Measurements from ENCODE around the gene ABR.

ABR gene

DNA sequence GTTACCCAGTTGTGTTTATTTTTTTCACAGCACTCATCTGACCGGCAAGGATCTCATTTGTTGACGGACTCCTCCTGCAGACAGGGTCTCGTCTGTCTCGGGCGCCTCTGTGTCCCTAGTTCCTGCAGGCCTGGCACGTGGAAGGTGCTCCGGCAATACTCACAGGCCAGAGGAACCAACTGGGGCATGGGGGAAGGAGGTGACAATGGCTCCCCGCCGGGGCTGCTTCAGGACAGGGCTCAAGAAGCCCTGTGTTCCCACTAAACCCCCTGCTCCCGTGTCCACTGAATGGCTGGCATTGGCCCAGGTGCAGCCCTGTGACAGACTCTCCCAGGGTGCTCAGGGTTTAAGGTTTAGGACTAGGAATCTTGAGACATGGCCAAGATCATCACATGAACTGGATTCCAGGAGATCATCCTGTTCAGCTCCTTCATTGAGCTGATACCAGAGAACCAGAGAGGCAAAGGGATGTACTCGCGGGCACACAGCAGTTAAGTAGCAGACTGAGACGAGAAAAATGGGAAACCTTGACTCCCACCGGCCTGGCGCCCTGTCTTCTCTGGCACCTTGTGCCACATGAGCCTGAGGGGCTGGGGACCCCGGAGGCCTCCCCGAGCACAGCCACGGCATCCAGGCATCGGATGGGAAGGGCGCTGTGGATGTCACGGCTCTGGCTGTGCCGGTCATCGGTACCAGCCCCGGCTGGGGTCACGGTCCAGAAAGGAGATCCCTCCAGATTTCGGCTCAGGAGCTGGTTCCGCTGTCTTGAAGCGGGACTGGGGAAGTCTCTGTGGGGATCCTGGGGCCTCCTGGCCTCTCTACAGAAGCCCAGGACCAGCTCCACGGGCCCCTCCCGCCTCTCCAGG is 153.8 kb downstream of the ABR start:
- DNase-seq: no peak

DNA sequence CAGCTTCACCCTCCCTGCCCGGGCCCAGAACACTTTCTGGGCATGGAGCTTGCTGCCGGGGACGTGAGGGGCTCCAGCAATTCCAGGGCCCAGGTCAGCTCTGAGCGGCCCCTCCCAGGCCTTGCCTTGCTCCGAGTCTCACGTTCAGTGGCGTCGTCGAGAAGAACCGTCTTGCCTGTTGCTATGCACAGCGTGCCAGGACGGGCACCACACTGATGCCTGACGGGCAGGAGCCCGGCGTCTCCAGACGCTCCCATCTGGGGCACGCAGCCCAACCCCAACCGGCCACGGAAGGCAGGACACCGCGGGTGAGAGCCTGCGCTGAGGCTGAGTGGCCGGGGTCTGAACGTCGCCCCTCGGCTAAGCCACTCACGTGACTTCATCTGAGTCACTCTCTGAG is 155.7 kb downstream of the ABR start:
- no peak for DNase-seq

DNA sequence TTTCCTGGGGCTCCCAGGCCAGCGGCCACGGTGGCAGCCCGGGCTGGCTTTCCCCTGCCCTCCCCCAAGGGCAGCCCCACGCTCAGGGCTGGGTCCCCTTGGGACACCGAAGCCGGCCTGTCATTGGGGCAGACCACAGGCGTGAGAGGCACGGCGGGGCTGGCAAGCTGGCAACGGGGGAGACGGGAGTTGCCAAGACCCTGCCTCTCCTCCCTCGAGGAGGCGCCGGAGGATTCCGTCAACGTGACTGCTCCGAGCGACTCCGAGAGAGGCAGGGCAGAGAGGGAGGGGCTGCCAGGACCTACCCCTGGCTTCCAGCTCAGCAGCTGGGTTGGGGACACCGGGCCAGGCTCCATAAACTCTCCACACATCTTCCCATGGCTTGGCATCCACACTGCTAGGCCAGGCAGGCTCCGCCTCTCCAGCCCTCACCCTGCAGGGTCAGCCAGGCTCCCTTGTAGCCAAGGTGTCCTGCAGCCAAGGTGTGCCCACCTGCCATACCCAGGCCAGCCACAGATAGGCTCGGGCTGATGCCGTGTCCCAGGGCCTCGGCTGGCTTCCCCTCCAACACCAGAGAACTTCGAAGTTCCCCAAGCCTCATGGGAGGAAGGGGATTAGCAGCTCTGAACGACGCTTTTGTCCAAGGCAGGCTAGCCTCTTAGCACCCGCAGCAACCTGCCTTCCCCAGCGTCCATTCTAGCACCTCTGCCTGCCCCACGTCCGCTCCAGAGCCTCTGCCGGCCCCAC is 157.3 kb downstream of the ABR start:
- no peak for DNase-seq

DNA sequence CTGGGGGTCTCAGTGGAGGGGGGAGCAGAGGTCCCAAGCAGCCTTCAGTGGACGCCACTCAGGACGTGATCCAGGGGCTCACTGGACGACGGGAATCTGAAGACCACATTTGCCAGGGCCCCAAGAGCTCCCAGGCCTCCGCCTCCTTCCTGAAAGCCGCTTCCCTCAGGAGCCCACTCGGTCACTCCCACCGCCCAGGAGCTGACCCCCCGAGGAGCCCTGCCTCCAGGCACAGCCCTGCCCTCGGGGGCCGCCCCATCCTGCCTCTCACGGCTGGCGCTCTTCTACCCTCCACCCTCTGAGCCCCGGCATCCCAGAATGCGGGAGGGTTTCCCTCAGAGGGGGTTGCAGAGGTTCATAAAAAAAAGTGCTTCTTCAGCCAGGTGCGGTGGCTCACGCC is 158.6 kb downstream of the ABR start:
- no peak for DNase-seq

DNA sequence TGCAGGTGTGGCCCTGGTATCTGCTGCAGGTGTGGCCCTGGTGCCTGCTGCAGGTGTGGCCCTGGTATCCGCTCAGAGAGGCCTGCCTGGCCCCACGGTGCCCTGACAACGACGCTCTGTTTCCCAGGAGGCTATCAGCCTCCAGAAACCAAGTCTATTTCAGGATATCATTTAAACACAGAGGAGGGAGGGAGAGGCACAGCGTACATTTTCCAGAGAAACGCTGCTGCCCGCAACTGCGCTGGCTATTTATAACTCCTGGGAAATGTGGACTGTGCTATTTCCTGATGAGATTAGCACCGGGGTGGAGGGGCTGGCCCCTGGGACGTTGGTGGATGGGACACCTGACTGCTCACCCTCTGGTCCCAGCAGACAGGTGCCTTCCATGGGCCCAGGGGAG is 160.3 kb downstream of the ABR start:
- DNase-seq: no peak

DNA sequence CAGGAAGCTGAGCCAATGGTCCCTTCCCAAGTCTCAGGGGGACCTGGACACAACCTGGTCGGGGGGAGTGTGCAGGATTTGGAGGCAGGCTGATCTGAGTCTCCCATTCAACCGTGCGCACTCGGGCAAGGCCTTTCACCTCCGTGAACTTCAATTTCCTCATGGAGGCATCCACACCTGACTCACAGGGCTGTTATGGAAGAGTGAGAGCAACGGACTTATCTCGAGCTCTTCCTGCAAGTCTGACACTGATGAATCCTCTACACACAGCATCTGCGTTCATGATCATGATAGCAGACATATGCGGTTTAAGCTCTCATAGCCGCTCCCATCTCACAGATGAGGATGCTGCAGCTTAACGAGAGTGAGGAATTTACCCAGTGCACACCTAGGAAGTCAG is 161.2 kb downstream of the ABR start:
- DNase-seq: no peak

DNA sequence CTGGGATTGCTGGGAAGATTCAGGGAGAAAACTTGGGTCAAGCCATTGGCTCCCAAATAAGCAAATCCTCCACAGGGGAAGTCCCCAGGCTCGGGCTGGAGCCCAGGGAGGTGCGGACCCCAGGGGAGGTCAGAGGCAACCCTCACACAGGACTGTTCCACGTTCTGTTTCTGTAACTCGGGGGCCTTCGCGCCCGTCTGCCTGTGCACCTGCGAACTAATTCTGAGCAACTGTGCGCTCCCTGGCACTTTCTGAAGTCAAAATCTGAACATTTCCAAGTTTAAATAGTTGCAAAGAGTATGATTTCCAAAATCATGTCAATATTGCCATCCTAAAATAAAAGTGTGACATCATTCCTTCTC is 166.1 kb downstream of the ABR start:
- DNase-seq: no peak

DNA sequence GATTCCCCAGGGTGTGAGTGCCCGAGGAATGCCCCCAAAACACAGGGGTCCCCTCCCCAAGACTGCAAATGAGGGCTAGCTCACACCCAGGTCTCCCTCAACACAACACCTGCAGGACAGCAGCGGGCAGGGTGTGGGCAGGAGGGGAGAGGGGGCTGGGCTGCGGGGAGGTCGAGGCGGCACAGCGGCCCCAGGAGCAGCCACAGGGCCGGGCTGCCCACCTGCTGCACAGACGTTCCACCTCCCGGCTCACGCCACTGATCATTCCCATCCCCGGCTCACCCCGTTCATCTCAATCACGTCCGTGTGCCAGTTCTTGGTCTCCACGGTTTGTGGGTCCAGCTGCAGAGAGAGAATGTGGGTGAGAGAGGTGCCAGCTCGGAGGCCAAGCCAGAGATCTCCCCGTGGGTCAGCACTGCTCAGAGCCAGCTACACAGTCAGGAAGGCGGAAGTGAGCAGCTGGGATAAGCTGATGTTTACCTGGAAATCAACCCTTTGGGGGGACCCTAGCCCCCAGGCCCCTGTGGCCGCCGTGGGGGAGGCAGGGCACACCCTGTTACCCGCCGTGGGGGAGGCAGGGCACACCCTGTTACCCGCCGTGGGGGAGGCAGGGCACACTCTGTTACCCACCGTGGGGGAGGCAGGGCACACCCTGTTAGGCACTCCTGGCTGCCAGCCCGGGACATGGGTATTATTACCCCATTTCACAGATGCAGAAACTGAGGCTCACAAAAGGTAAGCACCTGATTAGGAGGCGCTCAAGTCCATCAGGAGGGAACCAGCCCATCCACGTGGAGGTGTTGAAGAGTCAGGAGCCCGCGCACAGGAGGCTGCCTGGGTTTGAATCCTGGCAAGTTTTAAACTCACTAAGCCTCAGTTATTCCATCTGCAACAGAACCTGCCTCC is 166.7 kb downstream of the ABR start:
- no peak for DNase-seq

DNA sequence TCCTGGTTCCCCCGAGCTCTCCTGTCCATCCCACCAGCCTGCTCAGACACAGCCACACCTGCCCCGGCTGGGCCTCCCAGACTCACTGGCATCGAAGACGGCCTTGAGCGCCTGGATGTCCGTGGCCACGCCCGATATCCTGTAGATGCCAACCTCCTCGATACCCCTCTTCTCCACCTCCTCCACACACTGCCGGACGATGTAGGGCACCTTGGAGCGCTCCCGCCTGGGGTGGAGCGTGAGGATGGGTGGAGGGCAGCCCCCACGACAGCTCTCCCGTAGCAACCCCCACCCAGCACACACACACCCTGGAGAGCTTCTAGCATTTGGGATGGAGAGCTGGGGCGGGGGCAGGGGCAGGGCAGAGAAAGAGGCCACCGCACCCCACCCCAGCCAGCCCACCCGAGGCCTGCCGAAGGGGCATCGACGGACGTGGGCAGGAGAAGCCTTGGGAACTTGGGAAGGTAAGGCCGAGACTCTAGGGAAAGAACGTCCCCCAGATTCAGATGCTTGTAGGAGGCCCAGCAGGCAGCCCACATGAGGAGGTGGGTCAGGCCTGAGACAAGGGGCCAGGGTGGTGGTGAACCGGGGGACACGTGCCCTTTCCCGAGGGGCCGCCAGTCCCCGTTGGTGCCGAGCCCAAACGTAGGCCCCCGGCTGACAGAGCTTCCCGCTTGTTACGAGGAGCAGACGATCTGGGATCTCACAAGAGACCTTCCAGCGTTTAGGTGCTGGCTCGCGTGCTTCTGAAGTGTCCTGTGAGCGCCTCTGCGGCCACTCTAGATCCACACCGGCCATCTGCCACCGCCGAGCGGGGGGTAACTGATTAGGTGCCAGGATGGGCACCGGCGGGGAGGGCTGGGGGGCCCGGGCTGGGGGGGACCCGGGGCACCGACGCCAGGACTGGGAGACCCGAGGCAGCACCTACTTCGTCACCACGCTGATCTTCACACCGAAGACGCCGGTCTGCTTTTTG is 167.7 kb downstream of the ABR start:
- DNase-seq: no peak

DNA sequence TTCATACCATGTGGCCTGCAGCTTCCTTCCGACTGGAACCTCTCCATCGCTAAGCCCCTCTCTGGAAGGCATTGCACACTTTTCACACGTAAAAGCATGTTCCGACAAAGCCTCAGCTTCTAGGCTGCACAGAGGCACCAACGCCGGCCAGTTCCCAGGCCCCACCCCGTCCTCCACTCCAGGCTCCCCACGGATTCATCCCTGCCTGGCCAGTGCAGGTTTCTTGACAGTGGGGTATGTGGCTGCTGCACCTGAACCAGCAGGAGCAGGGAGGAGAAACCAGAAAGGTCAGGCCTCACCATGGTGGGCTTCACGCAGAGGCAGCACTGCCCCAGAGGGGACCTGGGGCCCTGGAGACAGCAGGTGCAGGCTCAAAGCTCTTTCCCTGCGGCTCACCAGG is 168.6 kb downstream of the ABR start:
- no peak for DNase-seq

DNA sequence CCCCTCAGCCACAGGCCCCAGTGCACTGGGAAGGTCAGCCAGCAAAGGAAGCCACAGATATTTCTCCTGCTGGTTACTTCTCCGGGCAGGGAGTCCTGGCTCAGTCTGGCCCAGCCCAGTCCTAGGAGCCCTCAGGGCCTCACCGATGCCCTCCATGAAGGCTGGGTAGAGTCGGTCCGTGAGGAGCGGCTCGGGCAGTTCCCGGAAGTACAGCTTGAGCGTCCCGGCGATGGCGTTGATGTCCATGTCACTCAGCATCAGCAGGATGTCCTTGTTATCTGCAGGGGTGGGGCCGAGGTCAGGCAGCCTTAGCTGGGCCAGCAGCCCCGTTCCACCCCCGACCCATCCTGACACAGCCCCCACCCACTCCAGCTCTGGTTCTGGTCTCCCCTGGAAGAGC is 169.2 kb downstream of the ABR start:
- DNase-seq: no peak

DNA sequence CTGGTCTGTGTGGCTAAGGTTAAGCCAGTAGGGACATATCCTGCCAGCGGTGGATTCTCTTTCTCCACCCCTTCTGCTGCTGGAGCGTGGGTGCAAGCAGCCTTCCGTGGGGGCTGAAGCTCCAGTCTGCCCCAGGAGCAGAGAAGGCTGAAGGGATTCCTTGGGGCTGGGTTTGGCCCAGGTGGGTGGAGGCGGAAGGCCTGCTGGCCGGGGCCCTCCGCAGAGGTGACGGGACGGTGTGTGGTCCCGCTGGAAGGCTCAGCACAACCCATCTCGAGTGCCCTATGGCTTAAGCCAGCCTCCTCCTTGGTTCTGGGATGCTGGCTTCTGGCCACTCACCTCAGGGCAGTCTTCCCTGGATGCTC is 169.7 kb downstream of the ABR start:
- no peak for DNase-seq

DNA sequence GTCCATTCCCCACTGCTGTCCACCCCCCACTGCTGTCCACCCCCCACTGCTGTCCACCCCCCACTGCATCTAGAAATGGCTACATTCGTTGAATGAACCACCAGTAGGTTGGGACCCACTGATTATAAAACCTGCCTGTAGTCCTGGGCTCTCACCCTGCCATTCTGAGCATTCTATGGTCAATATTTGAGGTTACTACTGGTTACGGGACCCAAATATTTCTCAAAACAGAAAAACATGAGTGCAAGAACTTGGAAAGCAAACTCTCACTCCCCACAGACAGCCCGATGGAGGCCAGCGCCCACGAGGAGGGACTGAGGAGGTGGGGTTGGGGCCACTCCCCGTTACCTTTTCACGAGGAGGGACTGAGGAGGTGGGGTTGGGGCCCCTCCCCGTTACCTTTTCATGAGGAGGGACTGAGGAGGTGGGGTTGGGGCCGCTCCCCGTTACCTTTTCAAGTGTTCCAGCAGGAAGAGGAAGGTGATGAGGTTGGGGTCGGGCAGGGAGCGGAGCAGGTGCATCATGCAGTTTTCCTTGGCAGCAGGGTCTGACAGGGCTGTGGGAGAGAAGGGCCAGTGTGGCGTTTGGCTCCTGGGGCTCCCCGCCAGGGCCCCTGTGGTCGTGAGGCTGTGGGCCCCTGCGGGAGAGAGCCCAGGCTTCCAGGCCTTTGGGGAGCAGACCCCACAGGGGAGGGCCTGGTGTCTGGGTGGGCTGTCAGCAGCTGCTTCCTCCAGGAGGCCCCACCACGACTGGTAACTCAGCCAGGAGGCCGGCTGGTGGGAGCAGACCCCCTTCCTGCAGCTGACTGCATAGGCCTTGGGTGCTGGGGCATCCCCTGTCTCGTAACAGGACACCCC is 170.3 kb downstream of the ABR start:
- no peak for DNase-seq

DNA sequence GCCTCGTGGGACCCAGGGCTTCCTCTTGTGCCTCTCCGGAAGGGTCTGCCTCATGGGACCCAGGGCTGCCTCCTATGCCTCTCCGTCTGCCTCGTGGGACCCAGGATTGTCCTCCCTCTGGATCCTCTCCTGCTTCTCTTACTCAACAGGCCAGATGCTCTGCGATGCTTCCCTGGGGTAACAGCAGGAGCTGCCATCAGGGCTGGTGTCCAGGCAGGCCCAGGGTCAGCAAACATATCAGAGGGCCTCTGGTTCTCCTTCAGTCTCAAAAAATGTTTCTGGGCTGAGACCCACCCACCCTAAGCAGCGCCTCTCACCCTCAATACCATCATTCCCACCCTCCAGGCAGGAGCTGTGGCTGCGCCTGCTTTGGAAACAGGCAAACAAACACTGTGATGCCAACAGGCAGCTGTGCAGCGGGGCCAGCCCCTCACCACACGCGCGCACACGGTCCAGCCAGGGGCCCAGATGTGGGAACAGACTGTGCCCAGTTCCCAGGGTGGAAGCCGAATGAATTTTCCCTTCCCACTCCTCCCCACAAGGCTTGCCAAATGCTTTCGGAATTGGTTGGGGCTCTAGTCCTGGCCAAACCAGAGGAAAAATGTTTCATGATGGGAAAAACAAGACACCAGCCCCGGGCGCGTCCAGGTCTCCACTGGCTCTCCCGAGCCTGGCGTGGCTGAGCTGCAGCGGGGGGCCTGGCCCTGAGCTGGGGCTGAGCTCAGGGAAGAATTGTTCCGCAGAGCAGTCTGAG is 171.6 kb downstream of the ABR start:
- no peak for DNase-seq

DNA sequence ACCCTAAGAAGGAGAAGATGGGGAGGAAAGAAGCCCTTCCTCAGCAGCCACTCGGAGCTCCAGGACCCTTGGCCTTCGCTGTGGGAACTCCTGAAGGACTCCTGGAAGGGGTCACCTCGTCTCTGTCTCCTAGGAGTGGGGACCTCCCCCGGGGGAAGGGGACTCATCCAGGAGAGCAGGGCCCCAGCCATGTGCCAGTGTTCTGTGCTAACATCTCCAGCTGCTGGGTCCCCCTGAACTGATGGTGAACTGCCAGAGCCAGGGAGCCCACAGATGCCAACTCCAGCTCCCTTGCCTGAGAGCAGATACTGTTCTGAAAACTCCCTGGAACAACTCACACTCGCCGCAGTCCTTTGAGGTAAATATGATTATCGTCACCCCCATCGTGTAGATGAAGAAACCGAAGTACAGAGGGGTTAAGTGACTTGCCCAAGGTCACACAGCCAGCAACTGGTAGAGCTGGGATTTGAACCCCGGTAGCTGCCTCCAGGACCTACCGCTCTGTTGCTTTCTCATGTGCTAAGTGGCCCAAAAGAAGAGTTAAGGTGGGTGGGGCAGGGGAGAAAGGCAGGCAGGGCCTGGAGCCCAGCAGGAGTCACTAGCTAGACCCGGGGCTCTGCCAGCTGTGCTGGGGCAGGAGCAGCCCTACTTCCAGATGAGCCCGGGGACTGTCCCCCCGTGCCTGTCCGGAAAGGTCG is 172.3 kb downstream of the ABR start:
- no peak for DNase-seq

DNA sequence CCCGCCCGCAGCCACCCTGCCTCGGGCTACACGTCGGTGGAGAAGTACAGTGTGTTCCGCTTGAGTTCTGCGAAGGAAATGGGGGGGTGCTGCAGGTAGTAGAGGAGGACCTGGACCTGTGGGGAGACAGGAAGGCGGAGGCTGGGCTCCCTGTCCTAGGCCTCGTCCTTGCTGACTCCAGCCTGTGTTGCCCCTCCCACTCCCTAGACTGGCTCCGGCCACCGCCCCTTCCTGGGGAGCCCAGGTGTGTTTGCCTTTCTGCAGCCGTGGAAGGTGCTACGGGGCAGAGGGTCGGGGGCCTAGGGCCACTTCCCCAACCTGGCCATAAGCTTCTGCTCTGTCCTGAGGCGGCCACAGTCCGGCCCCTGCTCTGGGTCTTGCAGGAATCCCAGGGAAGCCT is 173.7 kb downstream of the ABR start:
- DNase-seq: no peak

DNA sequence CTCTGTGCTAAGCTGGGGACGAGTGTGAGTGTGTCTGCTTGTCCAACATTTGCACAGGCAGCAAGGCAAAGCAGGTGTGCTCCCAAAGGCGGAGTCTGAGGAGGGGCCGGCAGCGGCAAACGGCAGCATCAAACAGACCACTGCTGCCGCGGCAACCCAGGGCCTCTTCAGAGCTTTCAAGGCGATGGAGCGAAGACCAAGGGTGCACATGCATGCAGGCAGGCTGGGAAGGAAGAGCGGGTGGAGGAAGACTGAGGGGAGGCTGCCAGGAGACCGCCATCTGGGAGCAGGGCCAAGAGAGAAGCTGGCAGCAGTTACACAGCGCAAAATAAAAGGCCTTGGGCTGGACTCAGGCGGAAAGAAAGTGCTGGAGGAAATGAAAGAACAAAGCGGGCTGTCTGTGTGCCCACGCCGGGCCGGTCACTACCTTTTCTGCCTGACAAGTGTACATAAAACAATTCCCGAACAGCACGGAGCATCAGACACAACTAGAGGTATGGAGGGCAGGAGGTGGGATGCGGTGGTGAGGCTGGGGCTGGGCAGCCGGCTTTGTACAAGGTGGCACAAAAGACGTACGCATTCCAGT is 174.3 kb downstream of the ABR start:
- DNase-seq: no peak

DNA sequence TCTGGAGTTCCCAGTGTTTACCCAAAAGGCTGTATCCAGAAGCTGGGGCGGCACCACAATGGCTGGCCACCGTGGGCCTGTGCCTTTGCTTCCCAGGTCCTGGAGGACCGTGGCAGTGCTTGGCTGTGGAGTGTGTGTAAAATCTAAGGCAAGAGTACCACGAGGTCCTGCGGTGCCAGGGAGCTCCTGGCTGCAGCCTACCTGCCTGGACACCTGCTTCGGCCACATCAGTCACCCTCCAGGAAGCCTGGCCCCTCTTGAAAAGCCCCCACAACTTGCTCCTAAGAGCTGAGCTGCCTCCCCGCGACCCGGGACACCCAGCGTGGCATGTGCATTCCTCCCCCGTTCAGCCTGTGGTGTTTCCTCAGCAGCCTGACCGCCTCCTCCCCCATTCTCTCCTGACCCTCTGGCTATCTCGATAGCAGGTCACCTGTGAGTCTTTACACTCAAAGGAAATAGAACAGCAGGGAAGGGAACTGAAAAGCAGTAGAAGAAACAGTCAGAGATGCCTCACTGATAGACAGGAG is 174.9 kb downstream of the ABR start:
- DNase-seq: no peak
